H9 (cell line): ENCODE results near the gene SCYGR7. TPM values are rescaled to one million over a fixed set of nuclear protein-coding genes. Genes with fewer than 3 reads are reported as not detected.

ENCODE experiments used
- DNase-seq: peaks from one replicate; pipeline ENCODE4 v3.0.0-alpha.2; 2017
- H2AFZ ChIP-seq: one replicate; pipeline ENCODE4 v1.6.1; 2013; ENCODE audit warnings: mild to moderate bottlenecking, low read length, control low read depth, moderate library complexity
- H2AK5ac ChIP-seq: 2 replicates; pipeline ENCODE4 v1.6.1; 2013; ENCODE audit warnings: low read length, control low read depth, mixed read lengths; ENCODE audit not compliant: insufficient read length
- H2BK120ac ChIP-seq: one replicate; pipeline ENCODE4 v1.6.1; 2013; ENCODE audit warnings: low read depth, mild to moderate bottlenecking, low read length, control low read depth, inconsistent platforms; ENCODE audit not compliant: poor library complexity, severe bottlenecking
- H2BK12ac ChIP-seq: 2 replicates; pipeline ENCODE4 v1.6.1; 2013; ENCODE audit warnings: low read length, control low read depth, mixed read lengths, low read depth; ENCODE audit not compliant: insufficient read length
- H2BK15ac ChIP-seq: 2 replicates; pipeline ENCODE4 v1.6.1; 2013; ENCODE audit warnings: low read depth, low read length, control low read depth
- H2BK20ac ChIP-seq: one replicate; pipeline ENCODE4 v1.6.1; 2013; ENCODE audit warnings: low read depth, mild to moderate bottlenecking, low read length, control low read depth, inconsistent platforms; ENCODE audit not compliant: poor library complexity, severe bottlenecking
- H2BK5ac ChIP-seq: 2 replicates; pipeline ENCODE4 v1.6.1; 2013; ENCODE audit warnings: low read length, control low read depth, mixed read lengths; ENCODE audit not compliant: insufficient read length
- H3K14ac ChIP-seq: 2 replicates; pipeline ENCODE4 v1.6.1; 2013; ENCODE audit warnings: low read length, control low read depth; ENCODE audit not compliant: insufficient read depth
- H3K18ac ChIP-seq: 2 replicates; pipeline ENCODE4 v1.6.1; 2013; ENCODE audit warnings: low read depth, mild to moderate bottlenecking, mixed read lengths, low read length, control low read depth; ENCODE audit not compliant: insufficient read length
- H3K23ac ChIP-seq: 2 replicates; pipeline ENCODE4 v1.6.1; 2013; ENCODE audit warnings: low read length, control low read depth, mixed read lengths, low read depth; ENCODE audit not compliant: insufficient read length
- H3K23me2 ChIP-seq: 2 replicates; pipeline ENCODE4 v1.6.1; 2013; ENCODE audit warnings: low read depth, mild to moderate bottlenecking, mixed read lengths, low read length, control low read depth; ENCODE audit not compliant: insufficient read length, poor library complexity, severe bottlenecking
- H3K27ac ChIP-seq: 2 replicates; pipeline ENCODE4 v1.5.1; 2013; ENCODE audit warnings: low read length, control low read depth, mixed read lengths, low read depth; ENCODE audit not compliant: insufficient read length
- H3K27me3 ChIP-seq: 2 replicates; pipeline ENCODE4 v1.6.1; 2013; ENCODE audit warnings: low read length, control low read depth, inconsistent platforms; ENCODE audit not compliant: insufficient read depth
- H3K4ac ChIP-seq: 2 replicates; pipeline ENCODE4 v1.6.1; 2013; ENCODE audit warnings: low read depth, mild to moderate bottlenecking, control low read depth, inconsistent platforms, low read length, moderate library complexity
- H3K4me1 ChIP-seq: 2 replicates; pipeline ENCODE4 v1.6.1; 2013; ENCODE audit warnings: low read length, control low read depth, inconsistent platforms; ENCODE audit not compliant: insufficient read depth
- H3K4me2 ChIP-seq: 2 replicates; pipeline ENCODE4 v1.6.1; 2013; ENCODE audit warnings: low read length, control low read depth, mixed read lengths; ENCODE audit not compliant: insufficient read length, insufficient read depth
- H3K56ac ChIP-seq: 2 replicates; pipeline ENCODE4 v1.6.1; 2013; ENCODE audit warnings: low read depth, mild to moderate bottlenecking, mixed read lengths, low read length, control low read depth; ENCODE audit not compliant: insufficient read length
- H3K79me1 ChIP-seq: 2 replicates; pipeline ENCODE4 v1.6.1; 2013; ENCODE audit warnings: low read depth, mild to moderate bottlenecking, moderate library complexity, low read length, control low read depth, inconsistent platforms; ENCODE audit not compliant: insufficient read depth, poor library complexity, severe bottlenecking
- H3K79me2 ChIP-seq: 2 replicates; pipeline ENCODE4 v1.6.1; 2013; ENCODE audit warnings: low read length, control low read depth, inconsistent platforms; ENCODE audit not compliant: insufficient read depth
- H3K9ac ChIP-seq: 2 replicates; pipeline ENCODE4 v1.6.1; 2013; ENCODE audit warnings: low read length, control low read depth, mixed read lengths; ENCODE audit not compliant: insufficient read length; ENCODE audit errors: extremely low read depth
- H3K9me3 ChIP-seq: one replicate; pipeline ENCODE4 v1.6.1; 2013; ENCODE audit warnings: low read depth, low read length, inconsistent platforms; ENCODE audit not compliant: control insufficient read depth
- H3T11ph ChIP-seq: one replicate; pipeline ENCODE4 v1.6.1; 2013; ENCODE audit warnings: mild to moderate bottlenecking, low read length, control low read depth, inconsistent platforms
- H4K20me1 ChIP-seq: one replicate; pipeline ENCODE4 v1.6.1; 2013; ENCODE audit not compliant: control insufficient read depth, insufficient read length, insufficient read depth
- H4K5ac ChIP-seq: 2 replicates; pipeline ENCODE4 v1.6.1; 2013; ENCODE audit warnings: low read depth, mild to moderate bottlenecking, mixed read lengths, low read length, control low read depth; ENCODE audit not compliant: insufficient read length
- H4K8ac ChIP-seq: replicated peaks from 2 replicates; pipeline ENCODE4 v1.6.1; 2013; ENCODE audit warnings: low read length, control low read depth, mixed read lengths, low read depth; ENCODE audit not compliant: insufficient read length
- H4K91ac ChIP-seq: 2 replicates; pipeline ENCODE4 v1.6.1; 2013; ENCODE audit warnings: low read depth, mild to moderate bottlenecking, moderate library complexity, mixed read lengths, low read length, control low read depth; ENCODE audit not compliant: insufficient read length
- H3K27ac Mint-ChIP-seq, 3 experiments: 2 replicates in 2 of 3; 3 replicates in 1 of 3; pipeline ENCODE4 v1.8.0; 2020 to 2021; ENCODE audit warnings: mixed read lengths in 3 of 3, mild to moderate bottlenecking in 1 of 3, moderate library complexity in 1 of 3
- H3K27me3 Mint-ChIP-seq: 2 replicates; pipeline ENCODE4 v1.8.0; 2021; ENCODE audit warnings: low read depth, mild to moderate bottlenecking, moderate library complexity, mixed read lengths
- H3K36me3 Mint-ChIP-seq, 3 experiments: 2 replicates in 2 of 3; 3 replicates in 1 of 3; pipeline ENCODE4 v1.8.0; 2020 to 2021; ENCODE audit warnings: low read depth in 3 of 3, mixed read lengths in 3 of 3; ENCODE audit not compliant: insufficient read depth in 1 of 3
- H3K4me1 Mint-ChIP-seq, 2 experiments: 2 replicates each; pipeline ENCODE4 v1.8.0; 2020; ENCODE audit warnings: mixed read lengths in 2 of 2
- H3K4me3 Mint-ChIP-seq, 2 experiments: 2 replicates in 1 of 2; 3 replicates in 1 of 2; pipeline ENCODE4 v1.8.0; 2020 to 2021; ENCODE audit warnings: mild to moderate bottlenecking in 2 of 2, mixed read lengths in 2 of 2, moderate library complexity in 1 of 2
- H3K9me3 Mint-ChIP-seq, 2 experiments: 2 replicates in 1 of 2; 3 replicates in 1 of 2; pipeline ENCODE4 v1.8.0; 2020; ENCODE audit warnings: mild to moderate bottlenecking in 2 of 2, mixed read lengths in 2 of 2, moderate library complexity in 1 of 2
- WGBS: extraction: QIAGEN DNeasy Blood & Tissue Kit; methylation state at CpG from one replicate; pipeline ENCODE4 v1.1.7; 2013; ENCODE audit warnings: missing lambda C conversion rate, low lambda C conversion rate, mixed read lengths; ENCODE audit not compliant: insufficient read length; ENCODE audit errors: extremely low coverage; 5-methylcytosine and 5-hydroxymethylcytosine counted together
- total RNA-seq: library from RNA; stranded (reverse); gene quantifications from 2 replicates; pipeline ENCODE4 v1.2.1, GENCODE V29; 2021
- TF ChIP-seq, protein P1 (sequence below): fragments of 200-600 bp; sonication (generic); conservative IDR thresholded peaks from 3 replicates; pipeline ENCODE4 v1.8.0; 2021; ENCODE audit warnings: antibody characterized with exemption, mild to moderate bottlenecking

Gene SCYGR7
- total RNA-seq, 1 experiment from 2014 or later = not detected

DNA sequence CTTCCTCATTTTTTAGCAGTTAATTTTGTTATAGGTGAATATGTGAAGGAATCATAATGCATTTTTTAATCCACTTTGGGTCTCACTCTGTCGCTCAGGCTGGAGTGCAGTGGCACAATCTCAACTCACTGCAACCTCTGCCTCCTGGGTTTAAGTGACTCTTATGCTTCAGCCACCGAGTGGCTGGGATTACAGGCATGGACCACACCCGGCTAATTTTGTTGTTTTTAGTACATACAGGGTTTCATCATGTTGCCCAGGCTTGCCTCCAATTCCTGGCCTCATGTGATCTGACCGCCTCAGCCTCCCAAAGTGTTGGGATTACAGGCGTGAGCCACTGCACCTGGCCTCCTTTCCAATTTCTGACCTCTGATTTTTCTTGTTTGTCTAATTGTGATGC is 43.9 kb upstream of the SCYGR7 start:
- no peaks in the 10 kb centered on the region for H3K79me1 ChIP-seq
- no peaks in the 10 kb centered on the region for H3K23me2 ChIP-seq
- H2BK20ac ChIP-seq = no peak overlapping the region
- no peak overlapping the region for H3K18ac ChIP-seq
- no peaks in the 10 kb centered on the region for H3K9me3 Mint-ChIP-seq
- H4K5ac ChIP-seq = no peak overlapping the region
- H3K4me1 ChIP-seq = no peaks in the 10 kb centered on the region
- no peak overlapping the region for H3K56ac ChIP-seq
- H2BK12ac ChIP-seq = no peak overlapping the region
- no peak overlapping the region for H3K27ac Mint-ChIP-seq
- no peak for DNase-seq
- no peaks in the 10 kb centered on the region for H3K4me1 Mint-ChIP-seq
- TF ChIP-seq, protein P1, sequence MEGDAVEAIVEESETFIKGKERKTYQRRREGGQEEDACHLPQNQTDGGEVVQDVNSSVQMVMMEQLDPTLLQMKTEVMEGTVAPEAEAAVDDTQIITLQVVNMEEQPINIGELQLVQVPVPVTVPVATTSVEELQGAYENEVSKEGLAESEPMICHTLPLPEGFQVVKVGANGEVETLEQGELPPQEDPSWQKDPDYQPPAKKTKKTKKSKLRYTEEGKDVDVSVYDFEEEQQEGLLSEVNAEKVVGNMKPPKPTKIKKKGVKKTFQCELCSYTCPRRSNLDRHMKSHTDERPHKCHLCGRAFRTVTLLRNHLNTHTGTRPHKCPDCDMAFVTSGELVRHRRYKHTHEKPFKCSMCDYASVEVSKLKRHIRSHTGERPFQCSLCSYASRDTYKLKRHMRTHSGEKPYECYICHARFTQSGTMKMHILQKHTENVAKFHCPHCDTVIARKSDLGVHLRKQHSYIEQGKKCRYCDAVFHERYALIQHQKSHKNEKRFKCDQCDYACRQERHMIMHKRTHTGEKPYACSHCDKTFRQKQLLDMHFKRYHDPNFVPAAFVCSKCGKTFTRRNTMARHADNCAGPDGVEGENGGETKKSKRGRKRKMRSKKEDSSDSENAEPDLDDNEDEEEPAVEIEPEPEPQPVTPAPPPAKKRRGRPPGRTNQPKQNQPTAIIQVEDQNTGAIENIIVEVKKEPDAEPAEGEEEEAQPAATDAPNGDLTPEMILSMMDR = no peak
- H3K14ac ChIP-seq = no peak overlapping the region
- H4K20me1 ChIP-seq = no peaks in the 10 kb centered on the region
- H3K4me3 Mint-ChIP-seq = no peak overlapping the region
- no peak overlapping the region for H4K8ac ChIP-seq
- no peak overlapping the region for H2AFZ ChIP-seq
- no peak overlapping the region for H2BK120ac ChIP-seq
- WGBS = no CpG with 5 or more reads among the region's 5 CpGs
- no peak overlapping the region for H3T11ph ChIP-seq
- no peaks in the 10 kb centered on the region for H3K27me3 Mint-ChIP-seq
- no peaks in the 10 kb centered on the region for H3K79me2 ChIP-seq
- H3K9me3 ChIP-seq = no peaks in the 10 kb centered on the region
- H3K4me2 ChIP-seq = no peak overlapping the region
- H3K36me3 Mint-ChIP-seq = no peaks in the 10 kb centered on the region
- no peaks in the 10 kb centered on the region for H3K27me3 ChIP-seq
- no peak overlapping the region for H2BK15ac ChIP-seq
- no peak overlapping the region for H3K27ac ChIP-seq
- no peak overlapping the region for H2BK5ac ChIP-seq
- no peak overlapping the region for H3K4ac ChIP-seq
- no peak overlapping the region for H3K9ac ChIP-seq
- no peak overlapping the region for H4K91ac ChIP-seq
- no peak overlapping the region for H2AK5ac ChIP-seq
- H3K23ac ChIP-seq = no peak overlapping the region
